H1 (cell line): ENCODE data around the gene TMX3. TPM values are rescaled to one million over a fixed set of nuclear protein-coding genes. Genes with fewer than 3 reads are reported as not detected.

Experiments used
- CTCF ChIA-PET: fragments of 300-600 bp; sonication (Branson Sonifier 250); formaldehyde crosslinking; loops from one replicate; lab custom pipeline; 2021; ENCODE audit not compliant: partially characterized antibody; lab: Charles Lee
- POLR2A ChIA-PET: fragments of 300-600 bp; sonication (Branson Sonifier 250); formaldehyde crosslinking; loops from one replicate; lab custom pipeline; 2021; ENCODE audit warnings: inconsistent platforms; ENCODE audit not compliant: partially characterized antibody; lab: Charles Lee
- DNase-seq, 2 experiments: peaks; one replicate each; pipeline versions ENCODE4 v3.0.0 to v3.0.0-alpha.2; 2010 to 2022; ENCODE audit warnings: low spot score in 2 of 2, low read depth in 1 of 2, mixed read lengths in 1 of 2
- FAIRE-seq: peaks from 2 replicates; lab custom pipeline; 2011; peaks lifted over from hg19 to GRCh38; lab: Jason Lieb, UNC
- H2AFZ ChIP-seq: 2 replicates; pipeline ENCODE4 v1.8.1; 2012; ENCODE audit warnings: low read length, inconsistent platforms
- H2AK5ac ChIP-seq: 2 replicates; pipeline ENCODE4 v1.6.1; 2013; ENCODE audit warnings: low read depth, low read length
- H2BK120ac ChIP-seq: replicated peaks from 2 replicates; pipeline ENCODE3; 2013; ENCODE audit warnings: low read depth, low read length, inconsistent platforms
- H2BK12ac ChIP-seq: 2 replicates; pipeline ENCODE4 v1.6.1; 2013; ENCODE audit warnings: low read depth, low read length
- H2BK15ac ChIP-seq: 2 replicates; pipeline ENCODE4 v1.6.1; 2013; ENCODE audit warnings: low read length
- H2BK20ac ChIP-seq: 2 replicates; pipeline ENCODE4 v1.6.1; 2013; ENCODE audit warnings: low read length
- H2BK5ac ChIP-seq: 2 replicates; pipeline ENCODE4 v1.6.1; 2013; ENCODE audit warnings: low read depth, low read length
- H3K14ac ChIP-seq: 2 replicates; pipeline ENCODE4 v1.6.1; 2013; ENCODE audit warnings: inconsistent platforms; ENCODE audit not compliant: insufficient read length
- H3K18ac ChIP-seq: 2 replicates; pipeline ENCODE4 v1.6.1; 2013; ENCODE audit warnings: low read length; ENCODE audit errors: extremely low read depth
- H3K23ac ChIP-seq: 2 replicates; pipeline ENCODE4 v1.6.1; 2013; ENCODE audit warnings: inconsistent platforms; ENCODE audit not compliant: insufficient read length
- H3K23me2 ChIP-seq: 2 replicates; pipeline ENCODE4 v1.6.1; 2013; ENCODE audit warnings: low read depth, low read length
- H3K27ac ChIP-seq: 2 replicates; pipeline ENCODE4 v1.6.1; 2011; ENCODE audit warnings: low read depth, low read length, inconsistent platforms
- H3K27me3 ChIP-seq, 4 experiments: replicated peaks in 1 of 4; 1 replicate in 1 of 4; 2 replicates in 3 of 4; pipeline versions ENCODE4 v1.6.1 to v1.8.1; 2011 to 2013; ENCODE audit warnings: low read length in 3 of 4, mild to moderate bottlenecking in 3 of 4, inconsistent platforms in 2 of 4, mixed read lengths in 2 of 4, moderate library complexity in 1 of 4; ENCODE audit not compliant: control insufficient read depth in 3 of 4, insufficient read depth in 3 of 4; ENCODE audit errors: extremely low read depth in 1 of 4
- H3K36me3 ChIP-seq, 4 experiments: 2 replicates each; pipeline versions ENCODE4 v1.6.1 to v1.8.1; 2011 to 2013; ENCODE audit warnings: mild to moderate bottlenecking in 4 of 4, low read length in 3 of 4, moderate library complexity in 2 of 4, control low read depth in 1 of 4, inconsistent platforms in 1 of 4; ENCODE audit not compliant: insufficient read depth in 4 of 4, control insufficient read depth in 2 of 4
- H3K4ac ChIP-seq: replicated peaks from 2 replicates; pipeline ENCODE3; 2013; ENCODE audit warnings: low read length, low read depth, mixed read lengths, inconsistent platforms; ENCODE audit not compliant: insufficient read length
- H3K4me1 ChIP-seq, 4 experiments: replicated peaks in 1 of 4; 1 replicate in 1 of 4; 2 replicates in 3 of 4; pipeline versions ENCODE4 v1.6.1 to v1.8.1; 2011 to 2013; ENCODE audit warnings: low read length in 3 of 4, inconsistent platforms in 2 of 4, mixed read lengths in 1 of 4; ENCODE audit not compliant: insufficient read depth in 4 of 4, control insufficient read depth in 3 of 4
- H3K4me2 ChIP-seq, 2 experiments: 2 replicates each; pipeline versions ENCODE4 v1.6.1 to v1.8.1; 2011 to 2013; ENCODE audit warnings: low read depth in 2 of 2, low read length in 2 of 2, control low read depth in 1 of 2, inconsistent platforms in 1 of 2, mild to moderate bottlenecking in 1 of 2; ENCODE audit not compliant: insufficient read depth in 1 of 2
- H3K4me3 ChIP-seq, 4 experiments: fragments of 200-600, 300-600 bp in 1 of 4; sonication (generic), shearing (Covaris generic), sonication (Bioruptor Twin) in 1 of 4; 2 replicates each; pipeline versions ENCODE4 v1.5.1 to v1.8.1; 2011 to 2016; ENCODE audit warnings: low read length in 4 of 4, low read depth in 3 of 4, control low read depth in 2 of 4, inconsistent platforms in 2 of 4, mild to moderate bottlenecking in 2 of 4, mixed read lengths in 1 of 4, moderate library complexity in 1 of 4; ENCODE audit not compliant: insufficient read depth in 2 of 4; ENCODE audit errors: extremely low read depth in 1 of 4
- H3K56ac ChIP-seq: replicated peaks from 2 replicates; pipeline ENCODE3; 2013; ENCODE audit warnings: low read depth, mild to moderate bottlenecking, mixed read lengths, low read length, inconsistent platforms; ENCODE audit not compliant: insufficient read length
- H3K79me1 ChIP-seq: 2 replicates; pipeline ENCODE4 v1.6.1; 2013; ENCODE audit warnings: low read depth, low read length, control low read depth
- H3K79me2 ChIP-seq, 2 experiments: 2 replicates each; pipeline versions ENCODE4 v1.6.1 to v1.8.1; 2012 to 2013; ENCODE audit warnings: low read length in 2 of 2, mild to moderate bottlenecking in 2 of 2, inconsistent platforms in 1 of 2; ENCODE audit not compliant: insufficient read depth in 2 of 2, control insufficient read depth in 1 of 2
- H3K9ac ChIP-seq, 4 experiments: replicated peaks in 1 of 4; 1 replicate in 1 of 4; 2 replicates in 3 of 4; pipeline versions ENCODE4 v1.6.1 to v1.8.1; 2011 to 2013; ENCODE audit warnings: low read depth in 3 of 4, low read length in 3 of 4, control low read depth in 2 of 4, mild to moderate bottlenecking in 2 of 4, moderate library complexity in 2 of 4, inconsistent platforms in 1 of 4; ENCODE audit errors: extremely low read depth in 1 of 4
- H3K9me3 ChIP-seq, 2 experiments: 2 replicates each; pipeline versions ENCODE4 v1.6.1 to v1.8.1; 2012 to 2013; ENCODE audit warnings: mild to moderate bottlenecking in 2 of 2, moderate library complexity in 2 of 2, control low read depth in 1 of 2, inconsistent platforms in 1 of 2, low read depth in 1 of 2, low read length in 1 of 2, mixed read lengths in 1 of 2; ENCODE audit not compliant: insufficient read depth in 2 of 2
- H4K20me1 ChIP-seq, 2 experiments: replicated peaks in 1 of 2; 2 replicates each; pipeline versions ENCODE3 to v1.8.1; 2011 to 2013; ENCODE audit warnings: inconsistent platforms in 2 of 2, low read length in 2 of 2, mild to moderate bottlenecking in 1 of 2; ENCODE audit not compliant: insufficient read depth in 2 of 2, control insufficient read depth in 1 of 2
- H4K5ac ChIP-seq: 2 replicates; pipeline ENCODE4 v1.6.1; 2013; ENCODE audit warnings: low read length, low read depth, mixed read lengths, inconsistent platforms; ENCODE audit not compliant: insufficient read length
- H4K8ac ChIP-seq: 2 replicates; pipeline ENCODE4 v1.8.0; 2013; ENCODE audit warnings: mild to moderate bottlenecking, moderate library complexity, low read length, inconsistent platforms; ENCODE audit not compliant: insufficient read depth; ENCODE audit errors: extremely low read depth
- H4K91ac ChIP-seq: replicated peaks from 2 replicates; pipeline ENCODE3; 2013; ENCODE audit warnings: low read length, mixed read lengths, inconsistent platforms; ENCODE audit not compliant: insufficient read length
- BRCA1 ChIP-seq: IDR thresholded peaks from 2 replicates; pipeline ENCODE4 v1.6.1; 2012; ENCODE audit warnings: low read depth, low read length, improper control_type of control experiment
- HDAC2 ChIP-seq, 2 experiments: fragments of 300-600 bp in 1 of 2; sonication (generic) in 1 of 2; IDR thresholded peaks; 2 replicates each; pipeline ENCODE4 v1.6.1; 2011 to 2012; ENCODE audit warnings: low read depth in 2 of 2, low read length in 2 of 2, mild to moderate bottlenecking in 2 of 2, moderate library complexity in 2 of 2, borderline replicate concordance in 1 of 2, inconsistent platforms in 1 of 2
- HDAC6 ChIP-seq: IDR thresholded peaks from one replicate; pipeline ENCODE4 v1.7.1; 2012; ENCODE audit warnings: low read depth, mild to moderate bottlenecking, inconsistent platforms, low read length, moderate library complexity
- KDM5A ChIP-seq: fragments of 200-600 bp; IDR thresholded peaks from 2 replicates; pipeline ENCODE4 v1.7.1; 2012; ENCODE audit warnings: mild to moderate bottlenecking, low read length, inconsistent platforms, mixed read lengths
- NANOG ChIP-seq: IDR thresholded peaks from 2 replicates; pipeline ENCODE4 v1.6.1; 2011; ENCODE audit warnings: low read length, low read depth, mild to moderate bottlenecking, inconsistent platforms; ENCODE audit not compliant: insufficient read depth, poor library complexity, severe bottlenecking
- RBBP5 ChIP-seq: IDR thresholded peaks from 2 replicates; pipeline ENCODE4 v1.7.1; 2012; ENCODE audit warnings: low read depth, mild to moderate bottlenecking, inconsistent platforms, low read length, moderate library complexity, borderline replicate concordance
- SP4 ChIP-seq: IDR thresholded peaks from 2 replicates; pipeline ENCODE4 v1.6.1; 2012; ENCODE audit warnings: low read length, inconsistent platforms
- SUZ12 ChIP-seq: fragments of 200-600 bp; sonication (generic); IDR thresholded peaks from 2 replicates; pipeline ENCODE4 v1.6.1; 2012; ENCODE audit warnings: mild to moderate bottlenecking, inconsistent platforms, low read length, moderate library complexity, mixed read lengths
- TEAD4 ChIP-seq: IDR thresholded peaks from 2 replicates; pipeline ENCODE4 v1.6.1; 2012; ENCODE audit warnings: low read depth, low read length, inconsistent platforms, mixed read lengths
- polyA plus RNA-seq, 7 experiments: library from polyadenylated mRNA; depleted of rRNA in 3 of 7; stranded (reverse) in 5 of 7; unstranded in 2 of 7; fragments of >200 nt in 5 of 7; fragments of 200-250 nt in 2 of 7; gene quantifications; 1 replicate in 5 of 7; 2 replicates in 1 of 7; 4 replicates in 1 of 7; pipeline versions ENCODE4 v1.2.1 to v1.2.3, GENCODE V29; 2011 to 2013; ENCODE audit warnings: missing spikeins in 2 of 7, mixed read lengths in 2 of 7
- total RNA-seq: library from RNA; stranded (reverse); fragmentation: NEBNext Ultra II Directional; extraction: Animal tissue kit (Norgen Biotek cat#: 25700); gene quantifications from 2 replicates; pipeline ENCODE4 v1.2.1, GENCODE V29; 2021
- TF ChIP-seq, protein P1 (sequence below), 3 experiments: IDR thresholded peaks; 1 replicate in 2 of 3; 2 replicates in 1 of 3; pipeline versions ENCODE4 v1.5.1 to v1.6.1; 2011; ENCODE audit warnings: low read length in 3 of 3, mild to moderate bottlenecking in 3 of 3, inconsistent platforms in 2 of 3, low read depth in 1 of 3, moderate library complexity in 1 of 3; ENCODE audit not compliant: insufficient read depth in 1 of 3; ENCODE audit errors: control extremely low read depth in 1 of 3

TMX3 gene
- total and polyA plus RNA-seq, 2 of the 8 experiments (the other 6 are each of a cell fraction or from before 2014, with no cell fraction given), result 12.6 to 29.0 TPM

- H2BK120ac ChIP-seq, result no peak overlapping the region
- H3K14ac ChIP-seq, result no peak overlapping the region
- no peaks in the 10 kb centered on the region for H3K4me1 ChIP-seq
- no peak overlapping the region for H3K4ac ChIP-seq
- H3K79me2 ChIP-seq, result no peaks in the 10 kb centered on the region
- TF ChIP-seq NANOG (no peak), RBBP5 (no peak), HDAC2 (IDR thresholded peaks at IDR 0.05; ENCODE audit: borderline replicate concordance in 1 of 2, low read depth in 2 of 2, low read length in 2 of 2) (no peak), BRCA1 (no peak), SP4 (no peak), SUZ12 (no peak), TEAD4 (no peak), KDM5A (no peak), HDAC6 (no peak)
- TF ChIP-seq, protein P1, sequence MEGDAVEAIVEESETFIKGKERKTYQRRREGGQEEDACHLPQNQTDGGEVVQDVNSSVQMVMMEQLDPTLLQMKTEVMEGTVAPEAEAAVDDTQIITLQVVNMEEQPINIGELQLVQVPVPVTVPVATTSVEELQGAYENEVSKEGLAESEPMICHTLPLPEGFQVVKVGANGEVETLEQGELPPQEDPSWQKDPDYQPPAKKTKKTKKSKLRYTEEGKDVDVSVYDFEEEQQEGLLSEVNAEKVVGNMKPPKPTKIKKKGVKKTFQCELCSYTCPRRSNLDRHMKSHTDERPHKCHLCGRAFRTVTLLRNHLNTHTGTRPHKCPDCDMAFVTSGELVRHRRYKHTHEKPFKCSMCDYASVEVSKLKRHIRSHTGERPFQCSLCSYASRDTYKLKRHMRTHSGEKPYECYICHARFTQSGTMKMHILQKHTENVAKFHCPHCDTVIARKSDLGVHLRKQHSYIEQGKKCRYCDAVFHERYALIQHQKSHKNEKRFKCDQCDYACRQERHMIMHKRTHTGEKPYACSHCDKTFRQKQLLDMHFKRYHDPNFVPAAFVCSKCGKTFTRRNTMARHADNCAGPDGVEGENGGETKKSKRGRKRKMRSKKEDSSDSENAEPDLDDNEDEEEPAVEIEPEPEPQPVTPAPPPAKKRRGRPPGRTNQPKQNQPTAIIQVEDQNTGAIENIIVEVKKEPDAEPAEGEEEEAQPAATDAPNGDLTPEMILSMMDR (IDR thresholded peaks at IDR 0.05; ENCODE audit: control extremely low read depth in 1 of 3, insufficient read depth in 1 of 3, low read depth in 1 of 3, low read length in 3 of 3), result no peak
- no peak overlapping the region for H2BK5ac ChIP-seq
- no peak overlapping the region for H2BK12ac ChIP-seq
- H3K4me2 ChIP-seq, result no peak overlapping the region
- no peak overlapping the region for H4K5ac ChIP-seq
- no peak overlapping the region for H2BK15ac ChIP-seq
- no peak overlapping the region for H3K27ac ChIP-seq
- no peaks in the 10 kb centered on the region for H4K20me1 ChIP-seq
- no peak overlapping the region for H2AFZ ChIP-seq
- no peak overlapping the region for H3K18ac ChIP-seq
- POLR2A ChIA-PET, result no interaction called here
- no peak overlapping the region for H4K91ac ChIP-seq
- DNase-seq (no peak), FAIRE-seq (no peak)
- no peak overlapping the region for H4K8ac ChIP-seq
- H2BK20ac ChIP-seq, result no peak overlapping the region
- H3K23ac ChIP-seq, result no peak overlapping the region
- no peak overlapping the region for H3K56ac ChIP-seq
- H3K36me3 ChIP-seq, result no peaks in the 10 kb centered on the region
- H3K9me3 ChIP-seq, result no peaks in the 10 kb centered on the region
- no peaks in the 10 kb centered on the region for H3K79me1 ChIP-seq
- H3K9ac ChIP-seq, result no peak overlapping the region
- CTCF ChIA-PET, result interaction anchor here (0.6 kb wide), 1 partner anchor 1295 kb away, joined by 3 read pairs; no protein-coding TSS in a partner anchor
- H3K27me3 ChIP-seq, result no peaks in the 10 kb centered on the region
- no peaks in the 10 kb centered on the region for H3K23me2 ChIP-seq
- no peak overlapping the region for H2AK5ac ChIP-seq
- H3K4me3 ChIP-seq, result no peak overlapping the region
Observed at GRCh38 chr18:68666381-68666780, 48.5 kb downstream of the TMX3 start.
